HepG2 (cell line): ENCODE data around the gene CCDC142. TPM values are rescaled to one million over a fixed set of nuclear protein-coding genes. Genes with fewer than 3 reads are reported as not detected.

Experiments used
- CBX1 ChIP-seq: IDR thresholded peaks from one replicate; pipeline ENCODE4 v1.6.1; 2016; ENCODE audit warnings: antibody characterized with exemption, low read depth
- EEA1 ChIP-seq: sonication (generic); formaldehyde crosslinking; IDR thresholded peaks from 2 replicates; pipeline ENCODE4 v1.5.1; 2020; ENCODE audit warnings: mild to moderate bottlenecking, missing genetic modification reagents, borderline replicate concordance
- ELF3 ChIP-seq: IDR thresholded peaks from 2 replicates; pipeline ENCODE4 v1.6.1; 2016; ENCODE audit warnings: missing genetic modification reagents, missing compliant biosample characterization
- ESRRA ChIP-seq: sonication (generic); formaldehyde crosslinking; IDR thresholded peaks from 2 replicates; pipeline ENCODE4 v1.5.1; 2020; ENCODE audit warnings: mild to moderate bottlenecking, low read depth, missing genetic modification reagents
- FOXA1 ChIP-seq, 2 experiments: fragments of 450-650 bp in 1 of 2; sonication (generic) in 1 of 2; formaldehyde crosslinking in 1 of 2; IDR thresholded peaks; 2 replicates each; pipeline versions ENCODE4 v1.4.0 to v1.6.1; 2016 to 2020; ENCODE audit warnings: missing genetic modification reagents in 1 of 2
- GTF2F1 ChIP-seq: fragments of 150-350 bp; IDR thresholded peaks from 2 replicates; pipeline ENCODE4 v1.6.1; 2014; ENCODE audit warnings: low read length
- GTF3A ChIP-seq: sonication (generic); formaldehyde crosslinking; conservative IDR thresholded peaks from 2 replicates; pipeline ENCODE4 v1.4.0; 2020; ENCODE audit warnings: mild to moderate bottlenecking, missing genetic modification reagents
- IRX3 ChIP-seq: sonication (generic); formaldehyde crosslinking; IDR thresholded peaks from 2 replicates; pipeline ENCODE4 v1.8.1; 2023; ENCODE audit warnings: mild to moderate bottlenecking, low read depth, missing genetic modification reagents, borderline replicate concordance
- JUN ChIP-seq: sonication (generic); formaldehyde crosslinking; IDR thresholded peaks from 2 replicates; pipeline ENCODE4 v1.4.0; 2020; ENCODE audit warnings: mild to moderate bottlenecking, missing genetic modification reagents
- KDM6A ChIP-seq: IDR thresholded peaks from 2 replicates; pipeline ENCODE4 v1.6.1; 2016; ENCODE audit warnings: low read depth
- NFATC3 ChIP-seq: sonication (generic); formaldehyde crosslinking; IDR thresholded peaks from 2 replicates; pipeline ENCODE4 v1.5.1; 2020; ENCODE audit warnings: mild to moderate bottlenecking, missing genetic modification reagents
- NR1H2 ChIP-seq: sonication (generic); formaldehyde crosslinking; IDR thresholded peaks from 2 replicates; pipeline ENCODE4 v1.8.1; 2022; ENCODE audit warnings: low read depth, missing genetic modification reagents, borderline replicate concordance
- NR3C1 ChIP-seq: sonication (generic); formaldehyde crosslinking; IDR thresholded peaks from 2 replicates; pipeline ENCODE4 v1.4.0; 2020; ENCODE audit warnings: missing genetic modification reagents
- SALL2 ChIP-seq: sonication (generic); formaldehyde crosslinking; IDR thresholded peaks from 2 replicates; pipeline ENCODE4 v1.8.1; 2023; ENCODE audit warnings: mild to moderate bottlenecking, missing genetic modification reagents, inconsistent platforms
- SSRP1 ChIP-seq: IDR thresholded peaks from 2 replicates; pipeline ENCODE4 v1.6.1; 2016; ENCODE audit warnings: control low read depth
- TBL1XR1 ChIP-seq: fragments of 150-350 bp; IDR thresholded peaks from 2 replicates; pipeline ENCODE4 v1.6.1; 2014; ENCODE audit warnings: borderline replicate concordance, low read length; ENCODE audit not compliant: partially characterized antibody
- TOE1 ChIP-seq: sonication (generic); formaldehyde crosslinking; IDR thresholded peaks from 2 replicates; pipeline ENCODE4 v1.4.0; 2020; ENCODE audit warnings: mild to moderate bottlenecking, missing genetic modification reagents
- ZEB1 ChIP-seq: IDR thresholded peaks from 2 replicates; pipeline ENCODE4 v1.6.1; 2012; ENCODE audit warnings: mild to moderate bottlenecking, low read depth, inconsistent platforms; ENCODE audit not compliant: insufficient replicate concordance
- ZFYVE20 ChIP-seq: sonication (generic); formaldehyde crosslinking; IDR thresholded peaks from 2 replicates; pipeline ENCODE4 v1.8.0; 2023; ENCODE audit warnings: low read depth, mild to moderate bottlenecking, moderate library complexity, missing genetic modification reagents, borderline replicate concordance
- ZNF12 ChIP-seq: sonication (generic); formaldehyde crosslinking; IDR thresholded peaks from 2 replicates; pipeline ENCODE4 v1.5.0; 2020; ENCODE audit warnings: missing genetic modification reagents
- ZNF451 ChIP-seq: sonication (generic); formaldehyde crosslinking; IDR thresholded peaks from 2 replicates; pipeline ENCODE4 v1.5.0; 2020; ENCODE audit warnings: mild to moderate bottlenecking, missing genetic modification reagents
- ZNF501 ChIP-seq: sonication (generic); formaldehyde crosslinking; IDR thresholded peaks from 2 replicates; pipeline ENCODE4 v1.5.1; 2020; ENCODE audit warnings: mild to moderate bottlenecking, moderate library complexity, missing genetic modification reagents
- ZNF713 ChIP-seq: sonication (generic); formaldehyde crosslinking; IDR thresholded peaks from 2 replicates; pipeline ENCODE4 v1.4.0; 2020; ENCODE audit warnings: mild to moderate bottlenecking, missing genetic modification reagents
- ZNF737 ChIP-seq: sonication (generic); formaldehyde crosslinking; IDR thresholded peaks from 2 replicates; pipeline ENCODE4 v1.5.0; 2020; ENCODE audit warnings: missing genetic modification reagents, mild to moderate bottlenecking, borderline replicate concordance
- ZNF776 ChIP-seq: sonication (generic); formaldehyde crosslinking; IDR thresholded peaks from 2 replicates; pipeline ENCODE4 v1.4.0; 2020; ENCODE audit warnings: mild to moderate bottlenecking, missing genetic modification reagents
- ZNF879 ChIP-seq: sonication (generic); formaldehyde crosslinking; IDR thresholded peaks from 2 replicates; pipeline ENCODE4 v1.8.1; 2023; ENCODE audit warnings: missing genetic modification reagents
- polyA plus RNA-seq, 8 experiments: library from polyadenylated mRNA; depleted of rRNA in 3 of 8; stranded (reverse) in 7 of 8; unstranded in 1 of 8; fragments of >200 nt; fragmentation: Illumina TruSeq in 4 of 8; extraction: Trizol in 4 of 8; gene quantifications; 2 replicates each; pipeline versions ENCODE4 v1.2.1 to v1.2.3, GENCODE V29; 2011 to 2016; ENCODE audit warnings: low read depth in 4 of 8, missing spikeins in 1 of 8, mixed read lengths in 1 of 8; ENCODE audit not compliant: insufficient read depth in 1 of 8
- total RNA-seq, 5 experiments: library from RNA; depleted of rRNA; stranded (reverse); fragments of >200 nt; fragmentation: Illumina TruSeq; extraction: Trizol; gene quantifications; 2 replicates each; pipeline ENCODE4 v1.2.3, GENCODE V29; 2016; ENCODE audit warnings: low read depth in 1 of 5
- TF ChIP-seq, protein P1 (sequence below): sonication (generic); formaldehyde crosslinking; IDR thresholded peaks from 2 replicates; pipeline ENCODE4 v1.8.0; 2022; ENCODE audit warnings: missing genetic modification reagents, mild to moderate bottlenecking, moderate library complexity, borderline replicate concordance
- TF ChIP-seq, protein P2 (sequence below): sonication (generic); formaldehyde crosslinking; IDR thresholded peaks from 2 replicates; pipeline ENCODE4 v1.8.0; 2022; ENCODE audit warnings: mild to moderate bottlenecking, missing genetic modification reagents, moderate library complexity
- TF ChIP-seq, protein P3 (sequence below): sonication (generic); formaldehyde crosslinking; IDR thresholded peaks from 2 replicates; pipeline ENCODE4 v1.8.0; 2022; ENCODE audit warnings: mild to moderate bottlenecking, missing genetic modification reagents, moderate library complexity

Gene CCDC142
- total and polyA plus RNA-seq, 2 of the 13 experiments (the other 11 are each of a cell fraction or from before 2014, with no cell fraction given), result 14.7 to 30.4 TPM

DNA sequence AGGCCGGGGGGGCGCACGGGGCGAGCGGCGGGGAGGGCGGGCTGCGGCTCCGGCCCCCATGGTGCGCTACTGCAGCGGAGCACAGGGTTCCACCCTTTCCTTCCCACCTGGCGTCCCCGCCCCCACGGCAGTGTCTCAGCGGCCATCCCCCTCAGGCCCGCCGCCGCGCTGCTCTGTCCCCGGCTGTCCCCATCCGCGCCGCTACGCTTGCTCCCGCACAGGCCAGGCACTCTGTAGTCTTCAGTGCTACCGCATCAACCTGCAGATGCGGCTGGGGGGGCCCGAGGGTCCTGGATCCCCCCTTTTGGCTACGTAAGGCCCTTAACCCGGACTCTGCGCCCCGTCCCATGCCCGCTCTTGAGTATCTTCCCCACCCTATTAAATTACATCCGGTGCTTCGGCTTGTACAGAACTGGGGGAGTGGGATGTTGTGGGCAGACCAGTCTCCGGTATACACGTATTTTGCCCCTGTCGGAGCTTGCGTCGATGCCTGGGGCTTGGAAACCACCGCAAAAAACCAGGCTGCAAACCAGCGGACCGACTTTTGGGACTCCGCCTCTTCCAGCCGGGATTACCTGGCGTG, 25.2 kb downstream of the CCDC142 start (continued):
- TF ChIP-seq ZNF451 (CRISPR knock-in tag), result peak; percentile 38; the same call in 1 of the 2 replicates
- no peak for TF ChIP-seq ZNF879 (CRISPR knock-in tag)
- no peak for TF ChIP-seq ZNF713
- TF ChIP-seq GTF3A (CRISPR knock-in tag), result no peak
- no peak for TF ChIP-seq GTF2F1
- TF ChIP-seq ELF3, result peak; percentile 65; the same call in 1 of the 2 replicates
- 0 out of 2 replicates have a peak, but pooled peaks have one; percentile 46 for TF ChIP-seq ESRRA
- peak; percentile 27; the same call in 1 of the 2 replicates for TF ChIP-seq EEA1 (CRISPR knock-in tag)
- TF ChIP-seq, protein P1, sequence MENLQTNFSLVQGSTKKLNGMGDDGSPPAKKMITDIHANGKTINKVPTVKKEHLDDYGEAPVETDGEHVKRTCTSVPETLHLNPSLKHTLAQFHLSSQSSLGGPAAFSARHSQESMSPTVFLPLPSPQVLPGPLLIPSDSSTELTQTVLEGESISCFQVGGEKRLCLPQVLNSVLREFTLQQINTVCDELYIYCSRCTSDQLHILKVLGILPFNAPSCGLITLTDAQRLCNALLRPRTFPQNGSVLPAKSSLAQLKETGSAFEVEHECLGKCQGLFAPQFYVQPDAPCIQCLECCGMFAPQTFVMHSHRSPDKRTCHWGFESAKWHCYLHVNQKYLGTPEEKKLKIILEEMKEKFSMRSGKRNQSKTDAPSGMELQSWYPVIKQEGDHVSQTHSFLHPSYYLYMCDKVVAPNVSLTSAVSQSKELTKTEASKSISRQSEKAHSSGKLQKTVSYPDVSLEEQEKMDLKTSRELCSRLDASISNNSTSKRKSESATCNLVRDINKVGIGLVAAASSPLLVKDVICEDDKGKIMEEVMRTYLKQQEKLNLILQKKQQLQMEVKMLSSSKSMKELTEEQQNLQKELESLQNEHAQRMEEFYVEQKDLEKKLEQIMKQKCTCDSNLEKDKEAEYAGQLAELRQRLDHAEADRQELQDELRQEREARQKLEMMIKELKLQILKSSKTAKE (CRISPR knock-in tag), result peak; percentile 48
- no peak for TF ChIP-seq NFATC3 (CRISPR knock-in tag)
- peak; percentile 70 for TF ChIP-seq JUN (CRISPR knock-in tag)
- TF ChIP-seq, protein P2, sequence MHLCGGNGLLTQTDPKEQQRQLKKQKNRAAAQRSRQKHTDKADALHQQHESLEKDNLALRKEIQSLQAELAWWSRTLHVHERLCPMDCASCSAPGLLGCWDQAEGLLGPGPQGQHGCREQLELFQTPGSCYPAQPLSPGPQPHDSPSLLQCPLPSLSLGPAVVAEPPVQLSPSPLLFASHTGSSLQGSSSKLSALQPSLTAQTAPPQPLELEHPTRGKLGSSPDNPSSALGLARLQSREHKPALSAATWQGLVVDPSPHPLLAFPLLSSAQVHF (CRISPR knock-in tag), result peak; percentile 77; the same call in 1 of the 2 replicates
- TF ChIP-seq, protein P3, sequence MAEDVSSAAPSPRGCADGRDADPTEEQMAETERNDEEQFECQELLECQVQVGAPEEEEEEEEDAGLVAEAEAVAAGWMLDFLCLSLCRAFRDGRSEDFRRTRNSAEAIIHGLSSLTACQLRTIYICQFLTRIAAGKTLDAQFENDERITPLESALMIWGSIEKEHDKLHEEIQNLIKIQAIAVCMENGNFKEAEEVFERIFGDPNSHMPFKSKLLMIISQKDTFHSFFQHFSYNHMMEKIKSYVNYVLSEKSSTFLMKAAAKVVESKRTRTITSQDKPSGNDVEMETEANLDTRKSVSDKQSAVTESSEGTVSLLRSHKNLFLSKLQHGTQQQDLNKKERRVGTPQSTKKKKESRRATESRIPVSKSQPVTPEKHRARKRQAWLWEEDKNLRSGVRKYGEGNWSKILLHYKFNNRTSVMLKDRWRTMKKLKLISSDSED (CRISPR knock-in tag), result no peak
- TF ChIP-seq ZNF501 (CRISPR knock-in tag), result peak; percentile 92
- no peak for TF ChIP-seq ZNF737
- no peak for TF ChIP-seq NR3C1 (CRISPR knock-in tag)
- peak; percentile 24 for TF ChIP-seq CBX1
- TF ChIP-seq KDM6A (CRISPR knock-in tag), result no peak
- TF ChIP-seq SALL2 (CRISPR knock-in tag), result peak; percentile 75
- TF ChIP-seq TOE1 (CRISPR knock-in tag), result no peak
- TF ChIP-seq ZEB1, result peak; percentile 93
- no peak for TF ChIP-seq NR1H2 (CRISPR knock-in tag)
- peak; percentile 91; the same call in 1 of the 2 replicates for TF ChIP-seq IRX3 (CRISPR knock-in tag)
- no peak for TF ChIP-seq SSRP1
- no peak for TF ChIP-seq ZNF776 (CRISPR knock-in tag)
- TF ChIP-seq TBL1XR1, result no peak
- no peak for TF ChIP-seq ZFYVE20 (CRISPR knock-in tag)
- no peak for TF ChIP-seq ZNF12
- no peak for TF ChIP-seq FOXA1 (IDR thresholded peaks at IDR 0.05)
- TF ChIP-seq FOXA1 (CRISPR knock-in tag; IDR thresholded peaks at IDR 0.05), result peak; percentile 37; the same call in 1 of the 2 replicates
